CD4-positive, alpha-beta T cell treated with Interleukin-4 for 4 hours (primary cell): ENCODE data around the gene TMEM151A.
"Not testable (repeated sequence)": the region's sequence is repeated elsewhere in the genome, so short reads cannot be mapped to it uniquely, and the experiment has no call there.

ENCODE experiments used
- DNase-seq: peaks from one replicate; pipeline ENCODE4 v3.0.0-alpha.2; 2020

Gene TMEM151A

DNA sequence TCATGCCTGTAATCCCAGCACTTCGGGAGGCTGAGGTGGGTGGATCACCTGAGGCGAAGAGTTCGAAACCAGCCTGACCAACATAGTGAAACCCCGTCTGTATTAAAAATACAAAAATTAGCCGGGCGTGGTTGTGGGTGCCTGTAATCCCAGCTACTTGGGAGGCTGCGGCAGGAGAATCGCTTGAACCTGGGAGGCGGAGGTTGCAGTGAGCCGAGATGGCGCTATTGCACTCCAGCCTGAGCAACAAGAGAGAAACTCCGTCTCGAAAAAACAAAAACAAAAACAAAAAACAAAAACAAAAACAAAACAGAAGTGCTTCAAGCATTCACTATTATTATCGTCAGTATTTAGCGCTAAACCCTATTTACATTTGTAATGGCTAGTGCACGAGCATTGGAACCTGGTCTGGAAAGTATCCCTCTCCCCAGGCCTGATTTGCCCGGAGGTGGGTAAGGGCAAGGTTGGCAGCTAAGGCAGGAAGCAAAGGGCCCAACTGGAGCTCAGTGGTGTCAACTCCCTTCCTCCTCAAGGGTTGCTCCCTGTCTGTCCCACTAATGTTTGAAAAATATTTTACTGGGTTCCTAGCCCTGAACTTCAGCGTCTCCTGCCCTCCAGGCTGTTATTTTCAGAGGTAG is 19.2 kb downstream of the TMEM151A start:
- not testable (repeated sequence) for DNase-seq

DNA sequence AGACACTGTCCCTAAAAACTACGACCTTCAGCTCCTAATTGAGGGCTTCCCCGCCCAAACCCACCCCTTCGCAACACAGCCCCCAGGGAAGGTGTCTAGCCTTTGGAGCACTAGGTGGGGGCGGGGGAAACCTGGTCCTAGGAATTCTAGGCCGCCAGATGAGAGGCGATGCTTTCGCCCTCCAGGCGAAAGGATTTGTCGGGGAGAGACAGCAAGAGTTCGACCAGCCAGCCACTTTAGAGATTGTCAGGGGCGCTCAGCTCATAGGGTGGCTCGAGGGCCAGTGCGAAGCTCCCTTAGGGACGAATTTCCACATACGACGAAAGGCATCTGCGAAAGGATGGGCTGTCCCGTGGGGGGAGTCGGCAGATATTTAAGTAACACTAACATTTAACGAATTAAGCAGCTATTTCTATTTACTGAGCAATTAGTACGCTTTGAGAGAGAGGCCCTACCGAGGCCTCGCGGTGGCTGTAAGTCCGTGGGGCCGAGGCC is 19.8 kb downstream of the TMEM151A start:
- no peak for DNase-seq

DNA sequence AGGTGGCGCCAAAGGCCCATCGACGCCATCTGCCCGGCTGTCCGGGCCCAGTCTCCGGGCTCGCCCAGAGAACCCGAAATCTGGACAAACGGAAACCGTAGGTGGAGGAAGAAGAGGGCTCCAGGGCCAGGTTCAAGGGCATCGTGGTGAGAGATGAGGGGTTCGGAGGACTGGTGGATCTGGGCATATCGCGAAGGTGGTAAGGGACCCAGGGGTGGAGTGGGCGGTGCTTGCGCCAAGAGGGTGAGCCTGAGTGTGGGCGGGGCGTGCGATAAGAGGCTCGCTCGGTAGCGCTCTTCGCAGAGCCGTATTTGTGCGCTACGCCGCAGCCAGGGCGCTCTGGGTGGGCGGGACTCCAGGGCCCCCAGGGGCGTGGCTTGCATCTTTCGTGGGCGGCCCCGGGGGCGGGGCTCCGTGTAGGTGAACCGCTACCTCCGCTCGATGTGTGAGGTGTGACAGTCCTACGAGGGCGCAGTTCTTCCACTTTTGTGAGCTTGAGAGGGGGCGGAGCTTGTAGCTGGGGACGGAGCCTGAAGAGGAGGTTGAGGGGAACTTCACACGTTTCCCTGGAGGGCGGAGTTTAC is 20.4 kb downstream of the TMEM151A start:
- DNase-seq, result peak; percentile 98

DNA sequence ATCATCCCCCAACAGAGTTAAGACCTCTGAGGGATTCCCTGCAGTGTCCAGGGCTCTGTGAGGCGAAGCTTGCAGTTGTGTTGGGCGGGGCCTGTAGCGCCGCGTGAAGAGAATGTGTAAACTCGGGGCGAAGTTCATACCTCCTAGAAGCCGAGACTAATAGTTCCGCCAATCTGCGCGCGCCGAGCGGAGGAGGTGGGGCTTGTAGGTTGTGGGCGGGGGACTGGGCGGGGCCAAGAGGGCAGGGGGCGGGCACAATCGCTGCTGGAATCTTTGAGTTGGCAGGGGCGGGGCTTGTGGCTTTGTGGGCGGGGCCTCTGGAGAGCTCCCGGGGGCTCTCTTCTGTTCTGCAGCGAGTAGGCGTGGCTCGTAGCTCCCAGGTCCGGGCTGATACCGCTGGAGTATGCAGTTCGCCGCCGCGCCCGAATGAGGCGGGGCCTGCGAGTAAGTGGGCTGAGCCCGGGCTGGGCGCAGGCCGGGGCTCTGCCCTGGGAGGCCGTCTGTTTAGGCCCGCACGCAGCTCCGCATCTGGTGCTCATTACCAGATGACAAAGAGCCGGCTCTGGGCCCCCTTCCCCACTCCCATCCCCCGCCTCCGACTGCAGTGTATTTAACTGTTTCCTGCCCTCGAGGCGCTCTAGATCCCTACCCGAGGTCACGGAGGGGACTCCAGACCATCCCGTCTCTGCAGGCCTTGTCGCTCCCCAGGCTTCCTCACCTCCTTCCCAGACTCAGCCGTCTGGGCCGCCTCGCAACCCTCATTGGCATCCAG is 21.0 kb downstream of the TMEM151A start:
- peak; percentile 96 for DNase-seq

DNA sequence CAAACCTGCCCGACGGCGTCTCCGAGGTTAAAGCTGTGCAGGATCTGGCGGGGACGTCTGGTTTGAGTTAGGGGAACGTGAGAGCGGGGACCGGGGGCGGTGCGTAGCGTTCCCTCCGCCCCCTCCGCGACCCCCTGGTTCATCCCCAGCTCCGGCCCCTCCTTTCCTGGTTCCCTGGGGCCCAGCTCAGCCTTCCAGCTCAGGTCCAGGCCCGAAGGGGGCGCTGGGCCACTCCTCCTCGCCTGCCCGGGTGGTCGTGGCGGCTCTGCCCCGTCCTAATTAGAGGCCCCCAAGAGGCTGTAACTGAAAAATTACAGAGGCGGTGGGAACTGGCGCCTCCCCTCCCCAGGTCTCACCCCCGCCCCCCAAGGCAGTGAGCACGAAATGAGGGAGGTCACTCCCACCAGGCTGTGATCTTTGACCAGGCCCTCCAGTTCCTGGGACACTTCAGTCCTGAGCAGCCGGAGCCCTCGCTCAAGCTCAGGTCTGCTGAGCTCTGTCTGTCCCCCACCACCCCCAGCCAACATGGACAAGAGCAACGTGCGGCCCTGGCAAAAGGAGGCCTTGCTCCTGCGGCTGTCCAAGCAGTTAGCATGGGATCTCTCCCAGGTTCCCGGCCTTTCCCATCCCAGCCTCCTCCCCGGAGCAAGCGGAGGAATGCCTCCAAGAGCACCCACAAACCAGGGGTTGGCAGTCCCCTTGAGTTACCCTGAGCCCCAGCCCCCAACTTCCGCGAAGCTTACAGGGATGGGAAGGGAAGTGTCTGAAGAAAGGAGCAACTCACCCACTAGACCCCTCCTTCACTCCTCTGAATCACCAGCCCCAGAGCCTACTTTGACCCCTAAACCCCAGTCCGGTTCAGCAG is 21.9 kb downstream of the TMEM151A start:
- DNase-seq, result no peak

DNA sequence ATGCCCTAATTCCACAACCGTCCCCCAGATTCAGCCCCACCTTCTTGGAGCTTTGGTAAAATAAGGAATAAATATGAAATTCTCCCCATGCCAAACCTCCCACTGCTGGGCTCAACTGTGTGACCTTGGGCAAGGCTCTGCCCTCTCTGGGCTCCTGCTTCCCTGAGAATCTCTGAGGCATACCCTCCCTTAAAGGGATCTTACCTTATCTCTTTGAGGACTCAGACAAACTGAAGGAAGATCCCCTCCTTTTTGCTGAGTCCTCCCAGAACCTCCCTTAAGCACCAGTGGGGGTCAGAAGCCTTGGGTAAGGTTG is 22.4 kb downstream of the TMEM151A start:
- no peak for DNase-seq

DNA sequence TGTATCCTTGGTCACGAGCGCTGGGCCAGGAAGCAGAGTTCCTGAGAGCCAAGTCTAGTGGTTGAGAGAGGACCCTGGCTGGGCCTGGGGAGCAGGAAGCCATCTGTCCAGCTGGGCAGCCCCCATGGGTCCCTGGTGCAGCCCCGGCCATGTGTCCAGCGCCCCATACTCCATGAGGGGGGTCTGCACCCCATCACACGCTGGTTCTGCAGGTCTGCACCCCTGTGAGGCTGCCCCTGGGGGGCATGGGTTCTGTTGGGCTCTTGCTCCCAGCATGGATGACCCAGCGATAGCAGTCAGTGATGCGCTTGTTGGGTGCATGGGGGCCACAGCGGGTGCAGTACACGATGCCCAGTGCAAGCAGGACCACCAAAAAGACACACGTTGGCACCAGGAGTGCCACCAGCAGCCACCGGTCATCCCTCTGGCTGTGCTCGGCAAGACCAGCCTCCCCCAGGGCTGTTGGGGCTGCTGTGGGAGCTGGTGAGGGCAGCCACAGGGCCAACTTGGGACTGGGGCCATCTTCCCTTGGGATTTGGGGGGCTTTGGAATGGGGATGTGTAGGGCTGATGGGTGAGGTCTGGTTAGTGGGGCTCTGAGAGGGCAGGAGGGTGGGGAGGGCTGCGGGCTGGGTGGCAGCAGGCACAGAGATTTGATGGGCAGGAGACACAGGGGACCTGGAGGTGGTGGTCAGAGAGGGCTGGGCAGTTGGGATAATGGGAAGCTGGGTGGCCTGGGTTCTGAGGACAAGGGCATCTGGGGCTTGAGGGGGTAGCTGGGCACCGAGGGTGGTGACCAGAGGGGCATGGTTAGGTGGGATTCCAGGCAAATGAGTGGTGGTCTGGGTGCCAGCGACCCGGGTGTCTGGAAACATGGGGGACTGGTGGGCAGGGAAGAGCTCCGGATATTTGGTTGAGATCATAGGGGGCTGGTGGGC is 23.1 kb downstream of the TMEM151A start:
- DNase-seq, result no peak

DNA sequence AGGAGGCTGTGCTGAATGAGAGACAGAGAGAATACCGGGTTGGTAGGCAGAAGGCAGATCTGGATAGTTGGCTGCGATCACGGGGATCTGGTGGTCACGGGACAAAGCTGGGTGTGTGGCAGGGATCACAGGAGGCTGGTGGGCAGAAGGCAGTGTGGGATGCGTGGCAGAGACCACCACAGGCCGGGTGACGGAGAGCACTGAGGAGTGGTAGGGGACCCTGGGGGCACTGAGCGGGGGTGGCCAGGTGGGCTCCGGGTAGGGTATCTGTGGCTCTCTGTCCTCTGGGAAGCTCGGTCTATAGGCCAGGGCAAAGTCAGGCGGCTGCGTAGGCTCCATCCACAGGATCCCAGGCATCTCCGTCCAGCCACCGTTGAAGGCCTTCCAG is 23.8 kb downstream of the TMEM151A start:
- DNase-seq, result no peak

DNA sequence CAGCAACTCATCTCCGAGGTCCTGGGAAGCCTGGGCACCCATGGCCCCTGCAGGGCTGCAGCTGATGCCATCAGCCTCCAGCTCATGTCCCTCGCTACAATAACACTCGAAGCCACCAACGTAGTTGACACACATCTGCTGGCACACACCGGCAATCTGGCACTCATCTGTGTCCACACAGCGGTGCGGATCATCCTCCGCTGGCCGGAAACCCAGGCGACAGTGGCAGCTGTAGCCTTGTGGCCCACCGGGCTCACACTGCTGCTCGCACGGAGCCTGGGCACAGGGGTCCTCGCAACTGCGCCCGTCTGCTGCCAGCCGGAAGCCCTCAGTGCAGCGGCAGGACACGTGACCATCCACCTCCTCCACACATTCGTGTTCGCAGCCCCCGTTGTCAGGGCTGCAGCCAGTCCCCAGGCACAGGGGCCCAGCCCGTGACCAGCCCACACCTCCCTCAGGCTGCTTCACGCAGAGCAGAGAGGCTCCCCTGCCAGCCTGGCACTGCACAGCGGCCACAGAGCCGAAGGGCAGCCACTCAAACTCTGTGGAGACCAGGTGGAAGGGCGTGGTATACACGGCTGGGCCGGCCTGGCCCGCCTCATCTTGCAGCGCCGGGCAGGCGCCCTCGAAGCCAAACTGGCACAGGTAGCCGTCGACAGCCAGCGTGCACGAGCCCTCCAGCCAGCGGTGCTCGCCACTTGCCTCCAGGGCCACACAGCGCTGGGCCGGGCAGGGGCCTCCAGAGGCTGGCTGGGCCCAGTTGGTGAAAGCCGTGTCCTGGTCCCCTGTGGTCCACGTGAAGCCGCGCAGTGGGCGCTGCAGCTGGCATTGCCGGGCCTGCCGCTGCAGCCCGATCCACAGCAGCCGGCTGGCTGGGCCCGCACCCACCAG is 24.5 kb downstream of the TMEM151A start:
- no peak for DNase-seq

DNA sequence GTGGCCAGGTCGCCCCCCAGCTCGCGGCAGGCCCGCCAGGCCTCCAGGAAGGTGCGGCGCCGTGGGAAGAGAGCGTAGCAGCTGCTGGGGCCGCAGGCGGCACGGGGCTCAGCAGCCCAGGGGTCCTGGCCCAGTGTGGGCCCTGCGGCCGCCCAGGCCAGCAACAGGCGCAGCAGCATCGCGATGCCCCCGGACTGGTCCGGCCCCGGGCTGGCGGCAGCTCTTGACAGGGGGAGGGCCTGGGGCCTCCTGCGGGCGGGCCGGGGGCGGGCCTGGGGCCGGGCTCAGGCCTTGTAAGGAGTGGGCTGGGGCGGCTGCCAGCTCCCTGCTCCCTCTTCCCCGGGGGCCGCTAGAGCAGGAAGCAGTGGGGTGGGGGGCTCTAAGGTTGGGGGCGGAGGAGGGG is 25.2 kb downstream of the TMEM151A start, which contains the start of gene CD248:
CD248 (minus strand) TSS at position 196 of the 403 bp plus-strand sequence; CDS start at position 179, 17 bp downstream.
- DNase-seq, result no peak

DNA sequence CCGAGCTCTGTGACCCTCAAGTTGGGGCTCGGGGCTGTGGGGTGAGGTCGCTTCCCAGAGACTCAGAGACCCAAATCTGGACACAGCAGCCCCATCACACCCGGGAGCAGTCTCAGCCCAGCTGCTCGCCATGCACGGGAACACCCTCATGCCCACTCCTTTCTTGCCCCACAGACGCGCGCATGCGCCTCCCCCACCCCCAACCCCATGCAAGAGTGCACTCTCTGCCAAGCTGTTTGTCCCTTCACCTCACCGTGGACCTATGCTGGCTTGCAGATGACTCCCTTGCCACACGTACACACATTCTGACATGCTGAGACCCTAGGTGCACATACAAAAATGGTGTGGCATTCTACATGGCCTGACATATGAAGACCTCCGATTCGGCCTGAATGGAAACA is 25.6 kb downstream of the TMEM151A start:
- DNase-seq, result no peak

DNA sequence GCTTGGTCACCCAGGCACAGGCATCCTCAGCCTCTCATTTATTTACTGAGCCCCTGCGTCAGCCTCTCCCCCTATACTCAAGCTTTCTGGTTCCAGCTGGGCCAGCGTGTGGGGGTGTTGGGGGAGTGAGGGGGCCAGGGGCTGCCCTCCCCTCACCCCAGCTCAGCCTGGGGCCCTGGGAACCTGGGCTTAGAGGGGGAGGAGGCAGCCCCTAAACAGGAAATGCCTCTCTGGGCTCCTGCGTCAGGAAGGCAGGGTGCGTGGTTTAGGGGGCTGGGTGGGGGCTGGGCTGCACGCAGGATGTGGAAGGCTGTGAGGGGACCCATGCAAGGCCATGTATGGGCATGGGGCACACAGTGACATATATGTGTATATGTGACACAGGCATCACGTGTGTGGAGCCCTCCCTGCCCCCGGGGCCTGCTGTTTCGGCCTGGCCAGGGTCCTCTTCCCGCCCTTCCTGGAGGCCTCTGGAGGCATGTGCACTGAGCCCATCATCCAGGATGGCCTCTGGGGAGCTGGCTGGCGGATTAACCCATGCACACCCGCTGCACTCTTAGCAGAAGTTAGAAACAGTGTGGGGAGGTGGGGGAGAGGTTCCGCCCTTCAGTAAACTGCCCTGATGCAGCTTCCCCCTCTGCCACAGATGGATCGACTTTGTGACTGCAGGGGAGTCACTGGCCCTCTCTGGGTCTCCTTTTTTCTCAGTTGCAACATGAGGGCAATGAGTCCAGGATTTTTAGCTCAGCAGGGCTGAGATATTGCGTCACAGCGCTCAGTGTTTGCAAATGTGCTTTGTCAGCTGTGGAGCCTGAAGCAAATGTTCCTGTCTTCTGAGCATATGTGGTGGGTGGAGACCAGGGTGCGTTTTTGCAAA is 26.3 kb downstream of the TMEM151A start:
- DNase-seq, result peak; percentile 36

DNA sequence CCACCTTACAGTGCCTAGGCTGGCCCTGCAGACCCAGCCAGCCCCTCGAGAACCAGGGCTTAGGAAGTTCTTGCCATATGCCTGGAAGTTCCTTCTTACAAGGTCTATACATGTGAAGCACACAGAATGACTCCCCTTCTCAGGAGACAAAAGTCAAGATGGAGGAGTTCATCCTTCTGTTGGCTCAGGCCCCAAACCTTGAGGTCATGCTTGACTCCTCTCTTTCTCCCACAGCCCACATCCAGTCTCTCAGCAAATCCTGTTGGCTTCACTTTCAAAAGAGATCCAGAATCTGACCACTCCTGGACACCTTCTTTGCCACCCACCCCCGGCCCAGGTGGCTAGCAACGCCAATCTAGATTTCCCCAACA is 26.9 kb downstream of the TMEM151A start:
- DNase-seq, result no peak

DNA sequence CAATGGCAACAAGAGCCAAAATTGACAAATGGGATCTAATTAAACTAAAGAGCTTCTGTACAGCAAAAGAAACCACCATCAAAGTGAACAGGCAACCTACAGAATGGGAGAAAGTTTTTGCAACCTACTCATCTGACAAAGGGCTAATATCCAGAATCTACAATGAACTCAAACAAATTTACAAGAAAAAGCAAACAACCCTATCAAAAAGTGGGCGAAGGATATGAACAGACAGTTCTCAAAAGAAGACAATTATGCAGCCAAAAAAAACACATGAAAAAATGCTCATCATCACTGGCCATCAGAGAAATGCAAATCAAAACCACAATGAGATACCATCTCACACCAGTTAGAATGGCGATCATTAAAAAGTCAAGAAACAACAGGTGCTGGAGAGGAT is 28.6 kb downstream of the TMEM151A start:
- not testable (repeated sequence) for DNase-seq

DNA sequence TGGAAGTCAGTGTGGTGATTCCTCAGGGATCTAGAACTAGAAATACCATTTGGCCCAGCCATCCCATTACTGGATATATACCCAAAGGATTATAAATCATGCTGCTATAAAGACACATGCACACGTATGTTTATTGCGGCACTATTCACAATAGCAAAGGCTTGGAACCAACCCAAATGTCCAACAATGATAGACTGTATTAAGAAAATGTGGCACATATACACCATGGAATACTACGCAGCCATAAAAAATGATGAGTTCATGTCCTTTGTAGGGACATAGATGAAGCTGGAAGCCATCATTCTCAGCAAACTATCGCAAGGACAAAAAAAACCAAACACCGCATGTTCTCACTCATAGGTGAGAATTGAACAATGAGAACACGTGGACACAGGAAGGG is 29.1 kb downstream of the TMEM151A start:
- DNase-seq, result not testable (repeated sequence)

DNA sequence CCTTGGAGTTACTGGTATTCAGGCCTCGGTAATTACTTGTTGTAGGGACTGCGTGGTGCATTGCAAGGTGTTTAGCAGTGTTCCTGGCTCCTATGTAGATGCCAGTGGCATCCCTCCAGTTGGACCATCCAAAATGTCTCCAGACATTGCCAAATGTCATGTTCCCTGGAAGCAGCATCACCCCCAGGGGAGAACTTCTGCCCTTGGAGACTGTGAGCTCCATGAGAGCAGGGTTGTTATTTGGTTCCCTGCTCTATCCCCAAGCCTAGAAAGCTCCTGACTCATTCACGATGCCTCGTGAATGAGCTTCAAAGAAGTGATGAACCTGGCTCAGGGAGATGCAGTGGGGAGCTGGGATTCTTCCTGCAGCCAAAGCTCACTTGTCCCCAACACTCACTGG is 29.9 kb downstream of the TMEM151A start:
- no peak for DNase-seq

DNA sequence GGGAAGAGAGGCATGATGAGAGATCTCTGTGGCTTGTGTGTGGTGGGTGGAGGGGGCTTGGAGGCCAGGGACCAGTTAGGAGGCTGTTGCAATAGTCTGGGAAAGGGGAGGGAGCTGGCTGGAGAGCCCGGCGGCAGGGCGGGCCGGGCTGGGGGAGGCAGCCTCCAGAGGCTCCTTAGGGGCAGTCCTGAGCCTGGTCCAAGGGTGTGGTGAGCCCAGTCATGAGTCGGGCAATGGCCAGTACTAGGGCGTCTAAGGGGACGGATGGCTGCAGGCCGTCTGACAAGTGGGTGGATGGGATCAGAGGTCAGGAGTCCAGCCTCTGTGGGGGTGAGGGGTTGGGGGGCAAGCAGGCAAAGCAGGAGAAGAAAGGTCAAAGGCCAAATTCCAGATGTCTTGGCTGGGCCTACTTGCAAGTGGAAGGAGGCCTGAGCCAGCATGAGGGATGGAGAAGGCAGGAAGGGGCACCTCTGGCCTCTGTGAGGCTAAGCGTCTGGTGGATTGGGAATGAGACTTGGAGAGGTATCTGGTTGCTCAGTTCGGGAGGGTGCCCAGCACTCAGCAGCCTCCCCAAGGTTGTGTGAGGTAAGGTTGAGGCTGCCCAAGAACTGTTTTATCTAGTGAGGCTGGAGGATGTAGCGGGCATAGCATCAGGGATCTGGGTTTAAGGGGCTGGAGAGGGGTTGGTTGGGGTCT is 31.2 kb downstream of the TMEM151A start:
- no peak for DNase-seq

DNA sequence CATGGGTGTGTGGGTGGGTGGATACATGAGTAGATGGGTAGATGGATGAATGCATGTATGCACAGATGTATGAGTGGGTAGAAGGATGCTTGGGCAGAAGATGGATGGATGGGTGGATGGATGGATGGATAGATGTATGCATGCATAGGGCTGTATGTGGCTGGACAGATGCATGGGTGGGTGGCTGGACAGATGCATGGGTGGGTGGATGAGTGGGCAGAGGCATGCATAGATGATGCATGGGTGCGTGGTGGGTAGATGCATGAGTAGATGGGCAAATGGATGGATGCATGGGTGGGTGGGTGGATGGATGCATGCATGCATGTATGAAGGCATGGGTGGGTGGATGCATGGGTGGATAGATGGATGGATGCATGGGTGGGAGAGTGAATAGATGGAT is 32.0 kb downstream of the TMEM151A start:
- DNase-seq, result no peak

DNA sequence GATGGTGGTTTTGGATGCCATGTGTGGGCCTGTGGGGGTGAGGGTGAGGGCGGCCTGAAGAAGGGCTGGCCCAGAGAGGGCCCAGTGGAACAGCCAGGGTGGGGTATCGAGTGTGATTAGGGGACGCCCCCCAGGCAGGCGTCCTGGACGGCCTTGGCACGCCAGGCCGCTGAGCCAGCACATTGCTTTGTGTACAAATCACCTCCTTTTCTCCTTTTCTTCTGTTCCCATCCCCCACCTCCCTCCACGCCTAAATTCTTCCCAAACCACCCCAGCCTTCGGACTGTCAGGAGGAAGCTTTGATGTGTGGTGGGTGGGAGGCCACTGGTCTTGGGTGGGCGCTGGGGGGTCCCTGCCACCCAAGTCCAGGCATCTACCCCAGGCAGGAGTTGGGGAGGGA is 33.0 kb downstream of the TMEM151A start:
- no peak for DNase-seq
